NCI-H1417 treated with DMSO at 0.1 percent for 48 hours (cell line): ENCODE results near the gene ATG7.

Experiments used
- DNase-seq: peaks from one replicate; lab custom pipeline; 2025; lab: John Stamatoyannopoulos, UW

Gene ATG7

GRCh38 chr3:11356269-11356668 lies 84.1 kb downstream of the ATG7 start:
- DNase-seq: no peak

GRCh38 chr3:11362600-11362999 lies 90.4 kb downstream of the ATG7 start:
- DNase-seq: no peak

GRCh38 chr3:11363715-11364114 lies 91.5 kb downstream of the ATG7 start:
- no peak for DNase-seq

DNA sequence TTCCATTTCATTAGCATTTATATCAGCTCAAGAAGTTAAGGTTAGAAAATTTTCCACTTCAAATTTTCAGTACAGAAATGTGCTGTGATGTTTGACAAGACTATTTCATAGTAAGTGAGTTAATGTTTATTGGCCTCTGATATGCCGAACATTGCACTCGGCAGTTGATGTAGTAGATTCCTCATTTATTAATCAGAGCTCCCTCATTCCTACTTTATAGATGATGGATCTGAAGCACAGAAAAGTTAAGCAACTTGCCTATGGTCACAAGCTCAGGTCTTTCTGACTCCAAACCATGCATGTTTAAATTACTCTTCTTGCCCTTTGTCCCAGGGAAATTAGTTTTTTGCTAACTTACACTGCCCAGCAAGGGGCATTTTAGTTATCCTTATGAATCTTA lies 92.0 kb downstream of the ATG7 start:
- no peak for DNase-seq

- DNase-seq: no peak
Observed at GRCh38 chr3:11367143-11367693, 95.0 kb downstream of the ATG7 start.

DNA sequence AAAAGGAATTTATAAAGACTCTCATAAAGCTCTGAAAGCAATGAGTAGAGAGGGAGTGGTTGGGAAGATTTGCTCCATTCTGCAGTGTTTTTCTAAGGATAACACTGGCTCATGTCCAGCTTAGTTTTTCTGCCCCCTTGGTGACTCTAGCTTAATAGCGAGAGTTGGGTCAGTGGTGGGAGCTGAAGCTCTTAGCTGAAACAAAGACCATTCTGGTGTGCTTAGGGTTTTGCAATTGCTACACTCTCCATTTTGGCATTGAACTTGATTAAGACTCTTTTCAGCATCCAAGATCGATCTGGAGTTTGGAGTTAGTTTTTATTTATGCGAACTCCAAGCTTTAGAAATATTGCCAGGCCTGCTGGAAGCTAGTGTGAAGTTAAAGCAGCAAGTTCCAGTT lies 98.0 kb downstream of the ATG7 start:
- no peak for DNase-seq

GRCh38 chr3:11370966-11371365 lies 98.8 kb downstream of the ATG7 start:
- DNase-seq: no peak

GRCh38 chr3:11371747-11372146 lies 99.5 kb downstream of the ATG7 start:
- DNase-seq: peak; percentile 13

GRCh38 chr3:11373235-11373634 lies 101.0 kb downstream of the ATG7 start:
- peak; percentile 17 for DNase-seq

- no peak for DNase-seq
Observed at GRCh38 chr3:11373654-11374053, 101.5 kb downstream of the ATG7 start.

GRCh38 chr3:11375333-11376088 lies 103.3 kb downstream of the ATG7 start:
- no peak for DNase-seq

DNA sequence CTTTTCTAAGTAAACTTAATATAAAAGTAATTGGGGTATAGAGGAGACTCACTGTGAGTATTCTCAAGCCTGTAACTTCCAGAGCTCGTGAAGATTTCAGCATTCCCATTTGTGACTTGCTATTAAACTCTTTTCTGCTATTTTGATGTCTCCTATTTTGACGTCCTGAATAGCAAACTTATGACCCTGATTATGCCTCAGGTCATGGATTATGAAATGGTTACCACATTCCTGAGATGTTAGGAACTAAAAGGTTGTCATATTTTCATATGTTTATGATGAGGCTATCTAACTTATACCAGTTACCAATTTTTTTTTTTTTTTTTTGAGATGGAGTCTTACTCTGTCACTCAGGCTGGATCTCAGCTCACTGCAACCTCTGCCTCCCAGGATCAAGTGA lies 105.5 kb downstream of the ATG7 start:
- no peak for DNase-seq

DNA sequence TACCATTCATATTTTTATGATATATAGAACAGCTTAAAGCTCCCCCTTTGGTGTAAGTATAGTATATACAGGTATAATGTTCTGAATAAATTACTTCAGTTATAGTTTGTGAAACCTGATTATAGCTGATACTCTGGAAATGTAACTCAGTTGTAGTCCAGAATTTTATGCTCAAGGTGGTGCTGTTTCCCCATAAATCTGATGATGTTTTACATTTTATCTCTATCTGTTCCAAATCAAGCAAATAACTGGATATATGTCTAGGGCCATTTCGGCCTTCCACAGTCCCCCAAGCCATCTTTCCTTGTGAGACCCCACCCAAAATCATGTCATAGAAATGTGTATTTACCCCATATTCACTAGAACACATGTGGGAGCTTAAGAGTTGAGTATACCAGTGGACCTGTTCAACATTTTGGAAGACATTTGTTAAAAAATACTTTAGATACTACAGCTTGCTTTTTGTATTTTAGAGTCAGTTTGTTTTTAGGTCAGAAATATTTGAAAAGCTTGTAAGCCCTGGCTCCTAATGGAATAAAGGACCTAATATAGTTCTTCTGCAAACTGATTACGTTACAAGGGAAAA lies 107.1 kb downstream of the ATG7 start:
- no peak for DNase-seq

- no peak for DNase-seq
Observed at GRCh38 chr3:11379824-11380701, 107.9 kb downstream of the ATG7 start.

DNA sequence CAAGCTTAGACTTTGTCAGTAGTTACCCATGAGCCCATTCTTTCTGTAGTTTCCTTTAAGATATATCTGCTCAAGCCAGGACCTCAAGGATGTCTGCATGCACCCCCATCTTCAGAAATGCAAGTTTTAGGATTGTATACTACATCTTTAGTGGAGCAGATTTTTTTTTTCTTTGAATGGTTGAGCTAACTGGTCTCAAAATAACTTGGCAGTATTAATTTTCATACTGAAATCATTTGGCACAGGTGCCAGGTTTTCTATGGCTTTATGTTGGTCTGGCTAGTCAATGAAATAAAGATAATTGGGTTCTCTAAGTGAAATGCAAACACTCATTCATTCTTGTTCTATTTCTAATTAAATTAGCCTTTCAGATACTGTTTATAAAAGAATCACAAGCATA lies 108.9 kb downstream of the ATG7 start:
- DNase-seq: no peak

DNA sequence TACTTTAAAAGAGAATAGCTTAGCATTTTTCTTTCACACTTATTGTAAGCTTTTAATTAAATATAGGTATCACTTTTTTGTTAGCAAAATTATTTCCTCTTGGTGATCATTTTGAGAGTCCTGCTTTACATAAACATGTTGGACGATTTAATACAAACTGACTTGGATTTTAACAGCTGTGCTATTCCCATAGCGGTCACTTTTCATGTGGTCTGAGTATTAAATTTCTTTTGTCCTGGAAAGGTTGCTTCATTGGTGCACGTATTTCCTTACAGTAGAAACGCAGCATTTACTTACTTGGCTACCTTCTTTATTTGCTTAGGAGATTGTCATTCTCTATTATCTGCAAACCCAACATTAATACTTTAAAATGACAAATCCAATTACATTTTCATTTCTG lies 109.4 kb downstream of the ATG7 start:
- DNase-seq: no peak

GRCh38 chr3:11382146-11382745 lies 110.0 kb downstream of the ATG7 start:
- DNase-seq: no peak

GRCh38 chr3:11384074-11384473 lies 111.9 kb downstream of the ATG7 start:
- no peak for DNase-seq

GRCh38 chr3:11385326-11385725 lies 113.1 kb downstream of the ATG7 start:
- no peak for DNase-seq

- DNase-seq: no peak
Observed at GRCh38 chr3:11385891-11386290, 113.7 kb downstream of the ATG7 start.

GRCh38 chr3:11386465-11387113 lies 114.4 kb downstream of the ATG7 start:
- DNase-seq: no peak
